ENCODE data around the gene MRAS. TPM values are rescaled to one million over a fixed set of nuclear protein-coding genes. Genes with fewer than 3 reads are reported as not detected.

The MRAS gene
- total RNA-seq, 1 donor from 2014 or later, result 40.1 TPM

DNA sequence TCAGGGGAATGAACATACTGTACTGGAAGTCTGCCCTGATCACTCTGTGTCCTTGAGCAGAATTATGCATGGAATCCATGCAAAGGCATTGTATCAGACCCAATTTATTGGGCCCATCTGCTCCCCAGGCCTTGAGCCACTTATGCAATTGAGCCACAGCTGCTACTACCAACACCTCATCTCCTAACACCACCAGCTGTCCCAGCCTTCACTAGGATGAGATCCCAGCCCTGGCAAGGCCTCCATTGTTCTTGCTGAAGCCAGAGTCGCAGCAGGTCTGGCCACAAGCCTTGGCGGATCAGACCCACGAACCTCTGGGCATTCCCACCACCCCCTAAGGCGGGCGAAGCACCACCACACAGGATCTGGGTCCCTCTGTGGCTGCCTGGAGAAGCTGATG lies 9.6 kb upstream of the MRAS start:
- H3K9me3 Mint-ChIP-seq, result peaks cover 7% of the 10 kb centered on the region
- no peak overlapping the region for H3K4me3 Mint-ChIP-seq
- TF ChIP-seq, protein P1, sequence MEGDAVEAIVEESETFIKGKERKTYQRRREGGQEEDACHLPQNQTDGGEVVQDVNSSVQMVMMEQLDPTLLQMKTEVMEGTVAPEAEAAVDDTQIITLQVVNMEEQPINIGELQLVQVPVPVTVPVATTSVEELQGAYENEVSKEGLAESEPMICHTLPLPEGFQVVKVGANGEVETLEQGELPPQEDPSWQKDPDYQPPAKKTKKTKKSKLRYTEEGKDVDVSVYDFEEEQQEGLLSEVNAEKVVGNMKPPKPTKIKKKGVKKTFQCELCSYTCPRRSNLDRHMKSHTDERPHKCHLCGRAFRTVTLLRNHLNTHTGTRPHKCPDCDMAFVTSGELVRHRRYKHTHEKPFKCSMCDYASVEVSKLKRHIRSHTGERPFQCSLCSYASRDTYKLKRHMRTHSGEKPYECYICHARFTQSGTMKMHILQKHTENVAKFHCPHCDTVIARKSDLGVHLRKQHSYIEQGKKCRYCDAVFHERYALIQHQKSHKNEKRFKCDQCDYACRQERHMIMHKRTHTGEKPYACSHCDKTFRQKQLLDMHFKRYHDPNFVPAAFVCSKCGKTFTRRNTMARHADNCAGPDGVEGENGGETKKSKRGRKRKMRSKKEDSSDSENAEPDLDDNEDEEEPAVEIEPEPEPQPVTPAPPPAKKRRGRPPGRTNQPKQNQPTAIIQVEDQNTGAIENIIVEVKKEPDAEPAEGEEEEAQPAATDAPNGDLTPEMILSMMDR (IDR thresholded peaks at IDR 0.05; ENCODE audit: unreplicated experiment), result no peak
- H3K27me3 Mint-ChIP-seq (ENCODE audit: low read depth), result peaks cover 6% of the 10 kb centered on the region
- no peaks in the 10 kb centered on the region for H3K4me1 Mint-ChIP-seq
- DNase-seq (ENCODE audit: low spot score in 2 of 2, unreplicated experiment in 2 of 2), result no peak
- H3K27ac Mint-ChIP-seq, result no peak overlapping the region
- H3K36me3 Mint-ChIP-seq, result no peaks in the 10 kb centered on the region

DNA sequence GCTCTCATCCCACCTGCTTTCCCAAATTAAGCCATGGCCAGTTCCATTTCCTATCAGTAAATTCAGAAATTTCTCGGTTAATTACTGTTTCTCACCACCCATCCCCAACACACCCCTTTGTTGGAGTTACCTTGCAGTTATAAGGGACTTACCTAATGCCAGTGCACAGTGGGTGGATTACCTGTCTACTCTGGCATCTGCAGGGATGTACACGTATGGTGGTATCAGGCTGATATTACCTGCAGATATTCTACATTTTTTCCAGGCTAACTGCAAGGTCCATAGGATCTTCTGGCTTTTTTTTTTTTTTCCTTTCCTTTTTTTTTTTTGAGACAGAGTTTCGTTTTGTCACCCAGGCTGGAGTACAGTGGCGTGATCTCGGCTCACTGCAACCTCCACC lies 7.9 kb upstream of the MRAS start:
- no peak for DNase-seq (ENCODE audit: low spot score in 2 of 2, unreplicated experiment in 2 of 2)
- Mint-ChIP-seq H3K4me1 (no peaks in the 10 kb centered on the region), H3K36me3 (no peaks in the 10 kb centered on the region), H3K4me3 (no peak overlapping the region), H3K27me3 (ENCODE audit: low read depth) (peaks cover 1% of the 10 kb centered on the region), H3K27ac (no peak overlapping the region), H3K9me3 (peaks cover 7% of the 10 kb centered on the region)
- TF ChIP-seq, protein P1 (IDR thresholded peaks at IDR 0.05; ENCODE audit: unreplicated experiment), result no peak

DNA sequence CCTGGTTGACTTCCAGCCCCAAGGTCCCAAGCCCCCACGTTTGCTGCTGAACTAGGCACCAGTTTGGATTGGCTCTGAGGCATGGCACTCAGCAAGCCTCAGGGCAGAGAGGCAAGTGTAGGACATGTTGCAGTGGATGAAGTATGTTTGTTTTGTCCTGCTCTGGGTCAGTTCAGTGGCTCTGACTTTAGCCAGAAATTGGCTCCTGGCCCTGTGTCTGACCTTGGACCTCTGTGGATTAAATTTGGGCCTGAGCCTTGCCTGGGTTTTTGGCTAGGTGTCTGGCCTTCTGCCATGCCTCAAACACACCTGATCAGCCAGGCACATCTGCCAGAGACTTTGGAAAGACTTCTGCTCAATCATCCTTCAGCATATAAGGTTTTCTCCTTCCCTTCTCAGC lies 3.6 kb upstream of the MRAS start:
- H3K9me3 Mint-ChIP-seq, result peaks cover 7% of the 10 kb centered on the region
- peaks cover 13% of the 10 kb centered on the region for H3K4me1 Mint-ChIP-seq
- no peak overlapping the region for H3K27ac Mint-ChIP-seq
- no peak for DNase-seq (ENCODE audit: low spot score in 2 of 2, unreplicated experiment in 2 of 2)
- H3K27me3 Mint-ChIP-seq (ENCODE audit: low read depth), result no peaks in the 10 kb centered on the region
- no peak overlapping the region for H3K4me3 Mint-ChIP-seq
- TF ChIP-seq, protein P1 (IDR thresholded peaks at IDR 0.05; ENCODE audit: unreplicated experiment), result no peak
- H3K36me3 Mint-ChIP-seq, result no peaks in the 10 kb centered on the region

DNA sequence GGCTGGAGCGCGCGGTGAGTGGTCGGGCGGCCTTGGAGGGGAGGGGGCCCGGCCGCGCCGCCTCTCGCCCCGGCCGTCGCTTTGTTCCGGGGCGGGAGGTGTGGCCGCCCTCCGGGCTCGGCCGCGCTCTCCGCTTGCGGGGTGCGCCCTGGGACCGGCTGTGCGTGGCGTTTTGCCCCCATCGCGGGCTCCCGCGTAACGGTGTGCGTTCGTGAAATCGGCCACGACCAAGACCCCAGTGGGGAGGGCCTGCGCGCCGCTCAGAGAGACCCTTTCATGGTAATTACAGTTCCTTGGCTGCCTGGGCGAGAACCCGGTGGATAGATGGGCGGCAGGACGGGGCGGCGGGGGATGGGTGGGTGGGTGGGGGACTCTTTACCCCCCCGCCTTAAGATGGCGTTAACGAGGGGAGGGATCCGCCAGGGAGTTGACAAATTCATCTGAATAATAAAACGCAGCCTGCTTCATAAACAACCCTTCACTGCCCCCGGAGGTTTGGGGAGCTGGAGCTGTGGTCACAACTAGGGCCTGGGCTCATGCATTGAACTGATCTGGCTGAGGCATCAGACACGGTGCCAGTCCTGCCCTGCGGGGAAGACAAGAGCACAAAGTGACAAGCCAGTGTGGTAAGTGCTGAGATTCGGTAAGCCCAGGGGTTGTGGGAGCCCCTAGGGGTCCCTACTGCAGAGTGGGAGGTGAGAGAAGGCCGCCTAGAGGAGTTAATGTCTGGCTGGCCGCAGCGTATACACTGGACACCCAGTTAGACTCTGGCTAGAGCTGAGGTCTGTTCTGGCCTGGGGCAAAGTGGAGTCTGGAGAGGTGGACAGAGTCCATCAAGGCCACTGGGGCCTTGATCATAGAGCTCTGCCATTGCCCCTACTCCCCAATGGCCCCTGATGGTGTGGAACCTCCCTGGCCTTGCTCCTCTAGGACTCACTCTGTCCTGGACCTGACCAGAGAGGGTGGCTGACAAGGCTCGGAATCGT lies 668 bp downstream of the MRAS start:
- Mint-ChIP-seq H3K36me3 (no peaks in the 10 kb centered on the region), H3K4me1 (peaks cover 20% of the 10 kb centered on the region), H3K27me3 (ENCODE audit: low read depth) (no peaks in the 10 kb centered on the region), H3K4me3 (peak overlapping the region; percentile 75), H3K9me3 (no peaks in the 10 kb centered on the region), H3K27ac (peak overlapping the region; percentile 78)
- peak; percentile 25 to 51 for DNase-seq (ENCODE audit: low spot score in 2 of 2, unreplicated experiment in 2 of 2)
- TF ChIP-seq, protein P1 (IDR thresholded peaks at IDR 0.05; ENCODE audit: unreplicated experiment), result no peak

DNA sequence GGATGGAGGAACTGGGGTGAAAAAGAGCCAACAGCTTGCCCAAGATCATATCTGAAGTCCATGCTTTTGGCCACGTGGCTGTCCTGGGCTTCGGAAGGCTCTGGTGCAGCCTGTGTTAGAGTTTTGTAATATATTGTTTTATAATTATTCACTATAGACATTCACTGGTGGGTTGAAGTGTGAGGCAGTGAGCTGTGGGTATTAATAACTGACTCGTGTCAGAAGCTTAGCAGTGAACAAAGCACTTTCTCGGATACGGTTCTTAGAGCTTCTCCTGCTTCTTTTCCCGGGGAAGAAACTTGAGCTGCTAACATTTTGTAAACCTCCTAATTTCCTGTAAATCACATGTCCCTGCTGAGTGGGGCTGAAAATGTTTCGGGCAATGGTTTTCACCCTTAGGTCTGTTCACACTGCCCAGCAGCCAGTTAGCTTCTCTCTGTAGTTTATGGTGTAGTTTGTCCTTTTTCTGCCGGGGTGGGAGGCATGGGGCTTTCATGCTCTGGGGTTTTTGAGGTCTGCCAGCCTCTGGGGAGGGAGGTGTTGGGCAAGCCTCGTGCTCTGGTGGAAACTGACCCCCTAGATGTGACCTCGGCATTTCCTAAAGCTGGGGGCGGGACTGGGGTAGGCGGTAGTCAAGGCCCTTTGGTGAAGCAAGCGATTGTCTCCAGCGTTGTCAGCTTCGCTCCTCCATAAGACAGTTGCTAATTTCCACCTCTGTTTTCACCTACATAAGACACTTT lies 1.7 kb downstream of the MRAS start:
- peak overlapping the region; percentile 2 for H3K27ac Mint-ChIP-seq
- H3K4me1 Mint-ChIP-seq, result peaks cover 20% of the 10 kb centered on the region
- DNase-seq (ENCODE audit: low spot score in 2 of 2, unreplicated experiment in 2 of 2), result no peak
- H3K27me3 Mint-ChIP-seq (ENCODE audit: low read depth), result no peaks in the 10 kb centered on the region
- H3K4me3 Mint-ChIP-seq, result peak overlapping the region; percentile 75
- TF ChIP-seq, protein P1 (IDR thresholded peaks at IDR 0.05; ENCODE audit: unreplicated experiment), result no peak
- no peaks in the 10 kb centered on the region for H3K9me3 Mint-ChIP-seq
- no peaks in the 10 kb centered on the region for H3K36me3 Mint-ChIP-seq

Measured in mesothelial cell of epicardium (in vitro differentiated cells).